Dendritic cell treated with granulocyte-macrophage colony-stimulating factor and Interleukin-4, amounts not matched to agents 40 ng/mL and 50 ng/mL, for 4 days (primary cell): ENCODE data around the gene TRAPPC8.

Source experiments
- H3K27ac Mint-ChIP-seq: one replicate; pipeline ENCODE4 v1.8.0; 2022; ENCODE audit warnings: mild to moderate bottlenecking, mixed read lengths
- H3K27me3 Mint-ChIP-seq: one replicate; pipeline ENCODE4 v1.8.0; 2022; ENCODE audit warnings: mild to moderate bottlenecking, mixed read lengths
- H3K36me3 Mint-ChIP-seq: one replicate; pipeline ENCODE4 v1.8.0; 2022; ENCODE audit warnings: low read depth, mixed read lengths
- H3K4me1 Mint-ChIP-seq: one replicate; pipeline ENCODE4 v1.8.0; 2022; ENCODE audit warnings: low read depth, mixed read lengths
- H3K4me3 Mint-ChIP-seq: one replicate; pipeline ENCODE4 v1.8.0; 2022; ENCODE audit warnings: mild to moderate bottlenecking, moderate library complexity, mixed read lengths
- H3K9me3 Mint-ChIP-seq: one replicate; pipeline ENCODE4 v1.8.0; 2022; ENCODE audit warnings: mixed read lengths
- intact Hi-C: fragments of 100-400 bp; cut with micrococcal nuclease; formaldehyde crosslinking; loops from one replicate; pipeline ENCODE4 v1.15.0; 2022

The TRAPPC8 gene

DNA sequence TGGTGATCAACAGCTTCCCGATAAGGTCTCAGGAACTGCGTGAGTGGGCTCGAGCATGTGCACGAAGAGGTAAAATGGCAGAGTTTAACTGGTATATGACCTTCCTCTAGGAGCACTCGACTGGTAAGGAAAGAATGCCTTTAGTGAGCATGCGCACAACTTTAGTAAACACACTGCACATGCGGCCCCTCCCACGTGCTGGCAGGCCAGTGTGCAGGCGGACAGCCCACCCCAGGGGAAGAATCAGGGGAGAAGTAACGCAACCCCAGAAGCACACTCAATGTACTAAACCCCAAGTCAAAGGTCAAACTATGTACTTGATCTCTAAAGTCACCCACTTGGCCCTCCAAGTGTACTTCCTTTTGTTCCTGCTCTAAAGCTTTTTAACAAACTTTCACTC is 153.5 kb downstream of the TRAPPC8 start:
- H3K4me3 Mint-ChIP-seq, result no peak overlapping the region
- no peaks in the 10 kb centered on the region for H3K36me3 Mint-ChIP-seq
- no peak overlapping the region for H3K27ac Mint-ChIP-seq
- H3K27me3 Mint-ChIP-seq, result peaks cover 26% of the 10 kb centered on the region
- intact Hi-C loops, result no loop called here
- peaks cover 45% of the 10 kb centered on the region for H3K4me1 Mint-ChIP-seq
- H3K9me3 Mint-ChIP-seq, result no peaks in the 10 kb centered on the region

DNA sequence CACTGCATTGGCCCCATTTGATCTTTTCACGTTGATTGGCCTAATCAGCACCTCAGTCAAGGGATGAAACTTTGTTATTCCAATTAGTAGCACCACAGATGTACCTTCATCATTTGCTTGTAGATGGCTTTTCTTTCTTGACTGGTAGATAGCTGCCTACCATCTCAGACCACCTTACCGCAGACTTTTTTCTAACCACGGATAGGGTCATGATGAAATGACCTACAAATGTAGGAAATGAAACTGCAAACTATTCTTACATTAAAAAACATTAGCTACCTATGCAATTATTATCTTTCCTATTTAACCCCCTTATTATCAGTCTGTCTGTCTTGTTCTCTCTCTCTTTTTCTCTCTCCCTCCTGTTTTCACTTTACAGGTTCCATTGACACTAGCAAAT is 159.9 kb downstream of the TRAPPC8 start:
- Mint-ChIP-seq H3K27ac (no peak overlapping the region), H3K9me3 (peaks cover 21% of the 10 kb centered on the region), H3K36me3 (no peaks in the 10 kb centered on the region), H3K4me3 (no peak overlapping the region), H3K4me1 (peaks cover 7% of the 10 kb centered on the region), H3K27me3 (peaks cover 4% of the 10 kb centered on the region)
- intact Hi-C loops, result no loop called here
